Omental fat pad (tissue), 4 donors: ENCODE results near the gene BCAS1. TPM values are rescaled to one million over a fixed set of nuclear protein-coding genes. Genes with fewer than 3 reads are reported as not detected.

Source experiments
- ATAC-seq: fragments of 150-250 bp; one replicate; pipeline ENCODE4 v1.9.1; 2016; ENCODE audit warnings: mild to moderate bottlenecking, moderate library complexity; ENCODE audit not compliant: low FRiP score
- DNase-seq: peaks from one replicate; pipeline ENCODE4 v3.0.0-alpha.2; 2019; ENCODE audit warnings: low spot score
- CTCF ChIP-seq, 3 donors: fragments of 450-650 bp; IDR thresholded peaks; one replicate each; pipeline ENCODE4 v1.5.1; 2016 to 2017; ENCODE audit warnings: antibody characterized with exemption in 3 of 3, mild to moderate bottlenecking in 3 of 3, moderate library complexity in 2 of 3
- total RNA-seq, 4 donors: library from RNA; depleted of rRNA; stranded (reverse); fragments of >200 nt; gene quantifications; one replicate each; pipeline ENCODE4 v1.1.0, GENCODE V29; 2016

The BCAS1 gene
- total RNA-seq, 4 donors from 2014 or later = 0.50 to 2.2 (median 0.56) TPM; not detected in 1

GRCh38 chr20:54002056-54002575, 68.3 kb downstream of the BCAS1 start:
- ATAC-seq = no peak
- TF ChIP-seq CTCF (IDR thresholded peaks at IDR 0.05) = no peak

GRCh38 chr20:54000914-54001313, 69.5 kb downstream of the BCAS1 start:
- DNase-seq (no peak), ATAC-seq (no peak)
- no peak for TF ChIP-seq CTCF (IDR thresholded peaks at IDR 0.05)

More at GRCh38 chr20:54002056-54002575, 68.3 kb downstream of the BCAS1 start:
- no peak for DNase-seq

DNA sequence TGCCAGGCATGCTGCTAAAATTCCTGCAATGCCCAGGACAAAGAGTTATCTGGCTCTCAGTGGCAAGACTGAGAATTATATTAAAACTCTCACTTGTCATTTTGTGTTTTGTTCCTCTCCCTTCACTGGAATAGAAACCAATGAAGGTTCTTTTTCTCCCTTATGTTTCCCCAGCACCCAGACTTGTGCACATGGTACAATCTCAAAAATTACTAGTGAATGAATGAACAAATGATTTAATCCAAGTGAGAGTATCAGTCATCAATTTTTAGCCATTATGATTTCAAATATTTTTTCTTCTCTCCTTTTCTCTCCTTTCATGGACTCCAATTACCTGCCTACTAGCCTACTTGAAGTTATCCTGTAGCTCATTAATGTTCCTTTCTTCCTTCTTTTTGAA, 70.1 kb downstream of the BCAS1 start:
- TF ChIP-seq CTCF (IDR thresholded peaks at IDR 0.05) = no peak
- DNase-seq = no peak
- no peak for ATAC-seq

GRCh38 chr20:53999077-53999476, 71.3 kb downstream of the BCAS1 start:
- no peak for DNase-seq
- no peak for TF ChIP-seq CTCF (IDR thresholded peaks at IDR 0.05)
- no peak for ATAC-seq

GRCh38 chr20:53996584-53997486, 73.6 kb downstream of the BCAS1 start:
- ATAC-seq = no peak
- DNase-seq = no peak
- TF ChIP-seq CTCF (IDR thresholded peaks at IDR 0.05) = no peak

GRCh38 chr20:53995949-53996348, 74.4 kb downstream of the BCAS1 start:
- ATAC-seq (no peak), DNase-seq (no peak)
- no peak for TF ChIP-seq CTCF (IDR thresholded peaks at IDR 0.05)

DNA sequence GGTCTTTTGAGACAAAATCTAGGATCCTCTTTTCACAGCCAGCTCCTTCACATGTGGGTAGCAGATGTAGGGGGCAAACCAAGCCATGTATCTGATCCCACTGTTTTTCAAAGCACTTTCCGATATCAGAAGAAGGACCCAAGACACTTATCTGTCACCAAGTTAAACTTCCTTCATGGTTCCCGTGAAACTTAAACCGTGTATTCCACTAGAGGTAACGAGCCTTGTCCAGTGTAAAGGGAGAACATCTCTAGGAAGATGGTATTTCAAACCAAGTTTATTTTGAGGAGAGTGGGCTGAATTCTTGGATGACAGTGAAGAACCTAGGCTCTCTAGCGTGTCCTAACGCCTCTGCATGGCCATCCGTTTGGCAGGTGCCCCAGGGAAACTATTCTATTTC, 76.3 kb downstream of the BCAS1 start:
- no peak for DNase-seq

More for the DNA sequence above, 76.3 kb downstream of the BCAS1 start:
- ATAC-seq = no peak
- TF ChIP-seq CTCF (IDR thresholded peaks at IDR 0.05) = no peak
